ENCODE results near the gene OGFR. TPM values are rescaled to one million over a fixed set of nuclear protein-coding genes. Genes with fewer than 3 reads are reported as not detected.

The OGFR gene
- total RNA-seq, 1 donor = 39.1 TPM

Small RNAs within 50 kb of the gene (small RNA-seq; reads per million reads assigned to genes)
- not detected for gene DPH3P1

Other genes starting within 250 kb of the OGFR start
- gene SLCO4A1, start 162.3 kb upstream of the OGFR start, total RNA-seq = under 0.01 TPM in 1 of 2 replicates, not detected in the other
- gene NTSR1, start 96.0 kb upstream of the OGFR start, total RNA-seq = not detected in 2 replicates
- 14.1 and 15.2 TPM in 2 replicates for gene MRGBP, start 8.4 kb upstream of the OGFR start, total RNA-seq
- not detected in 2 replicates for gene COL9A3, start 12.2 kb downstream of the OGFR start, total RNA-seq
- gene TCFL5, start 57.0 kb downstream of the OGFR start, total RNA-seq = 13.0 TPM in 2 replicates
- gene DIDO1, start 121.7 kb downstream of the OGFR start, total RNA-seq = 44.8 and 46.3 TPM in 2 replicates
- 34.4 and 37.1 TPM in 2 replicates for gene GID8, start 133.3 kb downstream of the OGFR start, total RNA-seq
- gene SLC17A9, start 147.9 kb downstream of the OGFR start, total RNA-seq = 5.6 and 6.5 TPM in 2 replicates
- gene BHLHE23, start 202.1 kb downstream of the OGFR start, total RNA-seq = not detected in 2 replicates